Ishikawa (cell line): ENCODE results near the gene CADM2.

Source experiments
- CEBPB ChIP-seq: IDR thresholded peaks from 2 replicates; pipeline ENCODE4 v1.6.1; 2012
- CREB1 ChIP-seq: IDR thresholded peaks from 2 replicates; pipeline ENCODE4 v1.6.1; 2012; ENCODE audit warnings: low read depth
- EGR1 ChIP-seq: IDR thresholded peaks from 2 replicates; pipeline ENCODE4 v1.6.1; 2012
- EP300 ChIP-seq: IDR thresholded peaks from 2 replicates; pipeline ENCODE4 v1.6.1; 2012; ENCODE audit warnings: borderline replicate concordance
- FOXM1 ChIP-seq: IDR thresholded peaks from 2 replicates; pipeline ENCODE4 v1.6.1; 2012; ENCODE audit warnings: low read depth, borderline replicate concordance
- MAX ChIP-seq: IDR thresholded peaks from 2 replicates; pipeline ENCODE4 v1.6.1; 2012
- NFIC ChIP-seq: IDR thresholded peaks from 2 replicates; pipeline ENCODE4 v1.6.1; 2012
- RAD21 ChIP-seq: IDR thresholded peaks from 2 replicates; pipeline ENCODE4 v1.6.1; 2012; ENCODE audit warnings: low read depth
- TAF1 ChIP-seq: IDR thresholded peaks from 2 replicates; pipeline ENCODE4 v1.6.1; 2012; ENCODE audit warnings: low read depth, mild to moderate bottlenecking
- TEAD4 ChIP-seq: IDR thresholded peaks from 2 replicates; pipeline ENCODE4 v1.6.1; 2012
- USF1 ChIP-seq: IDR thresholded peaks from 2 replicates; pipeline ENCODE4 v1.6.1; 2012
- YY1 ChIP-seq: IDR thresholded peaks from 2 replicates; pipeline ENCODE4 v1.6.1; 2012; ENCODE audit warnings: low read depth
- ZBTB7A ChIP-seq: IDR thresholded peaks from 2 replicates; pipeline ENCODE4 v1.6.1; 2012; ENCODE audit warnings: low read depth
- TF ChIP-seq, protein P1 (sequence below): IDR thresholded peaks from 2 replicates; pipeline ENCODE4 v1.6.1; 2012; ENCODE audit warnings: low read depth, mild to moderate bottlenecking

GRCh38 chr3:85933326-85933725 is 974.5 kb downstream of the CADM2 start:
- TF ChIP-seq CEBPB (no peak), ZBTB7A (no peak), RAD21 (no peak), NFIC (no peak), EP300 (no peak), FOXM1 (no peak), TAF1 (no peak), CREB1 (no peak), EGR1 (no peak), MAX (no peak), YY1 (no peak), USF1 (no peak), TEAD4 (no peak)
- TF ChIP-seq, protein P1, sequence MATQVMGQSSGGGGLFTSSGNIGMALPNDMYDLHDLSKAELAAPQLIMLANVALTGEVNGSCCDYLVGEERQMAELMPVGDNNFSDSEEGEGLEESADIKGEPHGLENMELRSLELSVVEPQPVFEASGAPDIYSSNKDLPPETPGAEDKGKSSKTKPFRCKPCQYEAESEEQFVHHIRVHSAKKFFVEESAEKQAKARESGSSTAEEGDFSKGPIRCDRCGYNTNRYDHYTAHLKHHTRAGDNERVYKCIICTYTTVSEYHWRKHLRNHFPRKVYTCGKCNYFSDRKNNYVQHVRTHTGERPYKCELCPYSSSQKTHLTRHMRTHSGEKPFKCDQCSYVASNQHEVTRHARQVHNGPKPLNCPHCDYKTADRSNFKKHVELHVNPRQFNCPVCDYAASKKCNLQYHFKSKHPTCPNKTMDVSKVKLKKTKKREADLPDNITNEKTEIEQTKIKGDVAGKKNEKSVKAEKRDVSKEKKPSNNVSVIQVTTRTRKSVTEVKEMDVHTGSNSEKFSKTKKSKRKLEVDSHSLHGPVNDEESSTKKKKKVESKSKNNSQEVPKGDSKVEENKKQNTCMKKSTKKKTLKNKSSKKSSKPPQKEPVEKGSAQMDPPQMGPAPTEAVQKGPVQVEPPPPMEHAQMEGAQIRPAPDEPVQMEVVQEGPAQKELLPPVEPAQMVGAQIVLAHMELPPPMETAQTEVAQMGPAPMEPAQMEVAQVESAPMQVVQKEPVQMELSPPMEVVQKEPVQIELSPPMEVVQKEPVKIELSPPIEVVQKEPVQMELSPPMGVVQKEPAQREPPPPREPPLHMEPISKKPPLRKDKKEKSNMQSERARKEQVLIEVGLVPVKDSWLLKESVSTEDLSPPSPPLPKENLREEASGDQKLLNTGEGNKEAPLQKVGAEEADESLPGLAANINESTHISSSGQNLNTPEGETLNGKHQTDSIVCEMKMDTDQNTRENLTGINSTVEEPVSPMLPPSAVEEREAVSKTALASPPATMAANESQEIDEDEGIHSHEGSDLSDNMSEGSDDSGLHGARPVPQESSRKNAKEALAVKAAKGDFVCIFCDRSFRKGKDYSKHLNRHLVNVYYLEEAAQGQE = no peak
